ENCODE results near the gene AGTR2. TPM values are rescaled to one million over a fixed set of nuclear protein-coding genes. Genes with fewer than 3 reads are reported as not detected.
"Not testable (repeated sequence)": the region's sequence is repeated elsewhere in the genome, so short reads cannot be mapped to it uniquely, and the experiment has no call there.

AGTR2 gene
- total RNA-seq: under 1 TPM in 1 of 4 donors, not detected in 3; 0.13 TPM

GRCh38 chrX:116170511-116170910 lies at the start of gene AGTR2:
TSS of gene AGTR2 (plus strand) at chrX:116170744. CDS start at chrX:116172281, 1,537 bp downstream.
- Histone ChIP-seq H3K9me3 (no peaks in the 10 kb centered on the region), H3K27ac (no peak within 1 kb of the TSS), H3K4me3 (no peak within 1 kb of the TSS), H3K36me3 (no peaks in the 10 kb centered on the region), H3K27me3 (no peaks in the 10 kb centered on the region), H3K4me1 (no peaks in the 10 kb centered on the region)
- TF ChIP-seq EP300 (IDR thresholded peaks at IDR 0.05) (no peak), POLR2A (IDR thresholded peaks at IDR 0.05) (no peak), POLR2AphosphoS5 (IDR thresholded peaks at IDR 0.05) (no peak), CTCF (IDR thresholded peaks at IDR 0.05) (no peak)
- no peak for ATAC-seq
- WGBS, 2 donors (ENCODE audit: low coverage in 1 of 2): 18 to 57% methylated on average over 2 to 3 of the region's 3 CpGs

GRCh38 chrX:116135277-116135676 lies 35.3 kb upstream of the AGTR2 start:
- Histone ChIP-seq H3K36me3 (no peaks in the 10 kb centered on the region), H3K4me3 (no peak overlapping the region), H3K27ac (no peak overlapping the region), H3K4me1 (no peaks in the 10 kb centered on the region), H3K27me3 (no peaks in the 10 kb centered on the region), H3K9me3 (no peaks in the 10 kb centered on the region)
- TF ChIP-seq CTCF (IDR thresholded peaks at IDR 0.05) (no peak), POLR2A (IDR thresholded peaks at IDR 0.05) (no peak), EP300 (IDR thresholded peaks at IDR 0.05) (no peak), POLR2AphosphoS5 (IDR thresholded peaks at IDR 0.05) (no peak)
- no peak for ATAC-seq
- no CpG with 5 or more reads among the region's 1 CpG for WGBS, 2 donors (ENCODE audit: low coverage in 1 of 2)

GRCh38 chrX:116141270-116141669 lies 29.3 kb upstream of the AGTR2 start:
- no CpG with 5 or more reads among the region's 1 CpG for WGBS, 2 donors (ENCODE audit: low coverage in 1 of 2)
- H3K27ac ChIP-seq, H3K4me3 ChIP-seq, H3K4me1 ChIP-seq, H3K27me3 ChIP-seq, H3K9me3 ChIP-seq, H3K36me3 ChIP-seq, ATAC-seq: not testable (repeated sequence)

GRCh38 chrX:116142976-116143375 lies 27.6 kb upstream of the AGTR2 start:
- TF ChIP-seq POLR2AphosphoS5 (IDR thresholded peaks at IDR 0.05): no peak
- no peak for TF ChIP-seq POLR2A (IDR thresholded peaks at IDR 0.05)
- no peak for TF ChIP-seq CTCF (IDR thresholded peaks at IDR 0.05)
- no peak for TF ChIP-seq EP300 (IDR thresholded peaks at IDR 0.05)
- WGBS, 2 donors (ENCODE audit: low coverage in 1 of 2): 13 to 28% methylated on average over 1 to 2 of the region's 2 CpGs
- no peaks in the 10 kb centered on the region for H3K9me3 ChIP-seq
- H3K27me3 ChIP-seq: no peaks in the 10 kb centered on the region
- H3K4me3 ChIP-seq: no peak overlapping the region
- no peak overlapping the region for H3K27ac ChIP-seq
- no peaks in the 10 kb centered on the region for H3K36me3 ChIP-seq
- no peaks in the 10 kb centered on the region for H3K4me1 ChIP-seq
- ATAC-seq: no peak

GRCh38 chrX:116172976-116173375 lies 2.4 kb downstream of the AGTR2 start:
- WGBS, 2 donors (ENCODE audit: low coverage in 1 of 2): 43 to 48% methylated on average over 4 to 6 of the region's 9 CpGs
- Histone ChIP-seq H3K27me3 (no peaks in the 10 kb centered on the region), H3K4me3 (no peak overlapping the region), H3K9me3 (no peaks in the 10 kb centered on the region), H3K4me1 (no peaks in the 10 kb centered on the region), H3K27ac (no peak overlapping the region), H3K36me3 (no peaks in the 10 kb centered on the region)
- no peak for ATAC-seq
- TF ChIP-seq CTCF (IDR thresholded peaks at IDR 0.05) (no peak), POLR2AphosphoS5 (IDR thresholded peaks at IDR 0.05) (no peak), POLR2A (IDR thresholded peaks at IDR 0.05) (no peak), EP300 (IDR thresholded peaks at IDR 0.05) (no peak)
